Mucosa of descending colon (tissue), 3 donors: ENCODE results near the gene UBL4B. TPM values are rescaled to one million over a fixed set of nuclear protein-coding genes. Genes with fewer than 3 reads are reported as not detected.

ENCODE experiments used
- ATAC-seq: fragments of 200-7000 bp; cut with Tn5 transposase; one replicate; pipeline ENCODE4 v1.9.1; 2020; ENCODE audit warnings: mild to moderate bottlenecking, moderate library complexity
- DNase-seq, 3 donors: peaks; one replicate each; pipeline ENCODE4 v3.0.0-alpha.2; 2020
- H3K36me3 ChIP-seq: fragments of 200-600 bp; one replicate; pipeline ENCODE4 v1.8.0; 2021; ENCODE audit warnings: low read depth, mild to moderate bottlenecking
- H3K4me1 ChIP-seq: fragments of 200-600 bp; one replicate; pipeline ENCODE4 v1.8.0; 2021; ENCODE audit warnings: low read depth, mild to moderate bottlenecking
- H3K4me3 ChIP-seq: fragments of 200-600 bp; one replicate; pipeline ENCODE4 v1.8.0; 2021; ENCODE audit warnings: mild to moderate bottlenecking
- H3K9me3 ChIP-seq: fragments of 200-600 bp; one replicate; pipeline ENCODE4 v1.8.0; 2021; ENCODE audit warnings: mild to moderate bottlenecking
- CTCF ChIP-seq: fragments of 200-600 bp; IDR thresholded peaks from one replicate; pipeline ENCODE4 v1.8.0; 2022; ENCODE audit warnings: antibody characterized with exemption, mild to moderate bottlenecking
- intact Hi-C, 2 donors: fragments of 100-400 bp; cut with DNase I in 1 of 2; cut with micrococcal nuclease in 1 of 2; formaldehyde crosslinking; loops; one replicate each; pipeline versions ENCODE4 v1.11.0 to v1.11.1; 2022; cut with DNase I, micrococcal nuclease
- total RNA-seq, 3 donors: library from RNA; stranded (reverse); fragmentation: NEBNext Ultra II Directional in 2 of 3; extraction: Animal tissue kit (Norgen Biotek cat#: 25700) in 2 of 3; gene quantifications; one replicate each; pipeline versions ENCODE4 v1.2.1 to v1.2.4, GENCODE V29; 2021 to 2023
- donor health status: DM: no; HTN: no; CAD: no; lungs with moderate emphysema.
- donor health status: DM: no; HTN: no; CAD: no.
- donor health status: DM: no; HTN: yes; CAD: no.

The UBL4B gene
- total RNA-seq, 3 donors from 2014 or later: not detected

GRCh38 chr1:110100335-110100734 lies 11.9 kb upstream of the UBL4B start:
- intact Hi-C loops: loop anchor here in 1 of 2 donors (5.0 kb wide), 1 partner anchor 43 kb away; no protein-coding TSS in a partner anchor
- no peak for ATAC-seq

GRCh38 chr1:110102081-110102480 lies 10.2 kb upstream of the UBL4B start:
- Histone ChIP-seq H3K4me3 (no peak overlapping the region), H3K9me3 (no peaks in the 10 kb centered on the region), H3K4me1 (no peaks in the 10 kb centered on the region), H3K36me3 (no peaks in the 10 kb centered on the region)
- DNase-seq (no peak), ATAC-seq (no peak)
- TF ChIP-seq CTCF: no peak
- intact Hi-C loops: loop anchor here in 1 of 2 donors (5.0 kb wide), 1 partner anchor 45 kb away; no protein-coding TSS in a partner anchor

More at GRCh38 chr1:110100335-110100734, 11.9 kb upstream of the UBL4B start:
- H3K4me1 ChIP-seq: no peaks in the 10 kb centered on the region
- H3K36me3 ChIP-seq: no peaks in the 10 kb centered on the region
- TF ChIP-seq CTCF: no peak
- H3K9me3 ChIP-seq: no peaks in the 10 kb centered on the region
- H3K4me3 ChIP-seq: no peak overlapping the region
- no peak for DNase-seq

- intact Hi-C loops: loop anchor here in 1 of 2 donors (5.0 kb wide), 1 partner anchor 54 kb away; no protein-coding TSS in a partner anchor
- peak; percentile 90 for ATAC-seq
- no peaks in the 10 kb centered on the region for H3K36me3 ChIP-seq
- no peaks in the 10 kb centered on the region for H3K9me3 ChIP-seq
- peak; percentile 90 for TF ChIP-seq CTCF
- H3K4me3 ChIP-seq: no peak overlapping the region
- DNase-seq: peak in 2 of 3 donors; percentile 73 to 74
- H3K4me1 ChIP-seq: no peaks in the 10 kb centered on the region
Observed at GRCh38 chr1:110106013-110106941, 6.0 kb upstream of the UBL4B start.

- H3K4me3 ChIP-seq: no peak overlapping the region
- TF ChIP-seq CTCF: no peak
- intact Hi-C loops: loop anchor here in 1 of 2 donors (5.0 kb wide), 1 partner anchor 56 kb away; no protein-coding TSS in a partner anchor
- no peaks in the 10 kb centered on the region for H3K9me3 ChIP-seq
- H3K36me3 ChIP-seq: no peaks in the 10 kb centered on the region
- DNase-seq: no peak
- H3K4me1 ChIP-seq: no peaks in the 10 kb centered on the region
- no peak for ATAC-seq
Observed at GRCh38 chr1:110107867-110108469, 4.3 kb upstream of the UBL4B start.

GRCh38 chr1:110111081-110111480 lies 1.2 kb upstream of the UBL4B start:
- intact Hi-C loops: no loop called here
- TF ChIP-seq CTCF: no peak
- Histone ChIP-seq H3K4me3 (no peak overlapping the region), H3K4me1 (no peaks in the 10 kb centered on the region), H3K9me3 (no peaks in the 10 kb centered on the region), H3K36me3 (no peaks in the 10 kb centered on the region)
- DNase-seq (no peak), ATAC-seq (no peak)
